GM18870 (cell line): Measurements from ENCODE around the gene MCUB.
"Not testable (repeated sequence)": the region's sequence is repeated elsewhere in the genome, so short reads cannot be mapped to it uniquely, and the experiment has no call there.

Source experiments
- ATAC-seq: cut with Tn5 transposase; IDR thresholded peaks from one replicate; pipeline ENCODE4 v1.9.1; 2021; ENCODE audit warnings: moderate library complexity; ENCODE audit not compliant: unreplicated experiment

MCUB gene

GRCh38 chr4:109559983-109560686 lies at the start of gene MCUB:
Gene MCUB (plus strand): TSS chr4:109560246. CDS start chr4:109560338, 92 bp downstream.
- peak; percentile 86 for ATAC-seq

- ATAC-seq, result no peak
Observed at GRCh38 chr4:109510687-109511086, 49.4 kb upstream of the MCUB start.

GRCh38 chr4:109511414-109511813 lies 48.6 kb upstream of the MCUB start:
- no peak for ATAC-seq

- not testable (repeated sequence) for ATAC-seq
Observed at GRCh38 chr4:109513368-109513767, 46.7 kb upstream of the MCUB start.

GRCh38 chr4:109532182-109532581 lies 27.9 kb upstream of the MCUB start:
- no peak for ATAC-seq

GRCh38 chr4:109545401-109545800 lies 14.6 kb upstream of the MCUB start:
- no peak for ATAC-seq

- no peak for ATAC-seq
Observed at GRCh38 chr4:109547394-109547793, 12.7 kb upstream of the MCUB start.

GRCh38 chr4:109548655-109549054 lies 11.4 kb upstream of the MCUB start:
- no peak for ATAC-seq

- no peak for ATAC-seq
Observed at GRCh38 chr4:109552237-109552636, 7.8 kb upstream of the MCUB start.

- ATAC-seq, result no peak
Observed at GRCh38 chr4:109553130-109553529, 6.9 kb upstream of the MCUB start.

GRCh38 chr4:109554971-109555370 lies 5.1 kb upstream of the MCUB start:
- ATAC-seq, result no peak

GRCh38 chr4:109557433-109557832 lies 2.6 kb upstream of the MCUB start:
- no peak for ATAC-seq

- not testable (repeated sequence) for ATAC-seq
Observed at GRCh38 chr4:109558095-109558494, 2.0 kb upstream of the MCUB start.

- ATAC-seq, result peak; percentile 23
Observed at GRCh38 chr4:109559625-109559982, 442 bp upstream of the MCUB start.

GRCh38 chr4:109560687-109561461 lies 828 bp downstream of the MCUB start:
- ATAC-seq, result peak; percentile 70

GRCh38 chr4:109562457-109563239 lies 2.6 kb downstream of the MCUB start:
- no peak for ATAC-seq

GRCh38 chr4:109571494-109571893 lies 11.4 kb downstream of the MCUB start:
- no peak for ATAC-seq

GRCh38 chr4:109572154-109572553 lies 12.1 kb downstream of the MCUB start:
- no peak for ATAC-seq

GRCh38 chr4:109574443-109574850 lies 14.4 kb downstream of the MCUB start:
- ATAC-seq, result no peak

GRCh38 chr4:109574931-109575804 lies 15.1 kb downstream of the MCUB start:
- ATAC-seq, result no peak

GRCh38 chr4:109576462-109576861 lies 16.4 kb downstream of the MCUB start:
- no peak for ATAC-seq
